Measurements from ENCODE around the gene CHKA.

CHKA gene

DNA sequence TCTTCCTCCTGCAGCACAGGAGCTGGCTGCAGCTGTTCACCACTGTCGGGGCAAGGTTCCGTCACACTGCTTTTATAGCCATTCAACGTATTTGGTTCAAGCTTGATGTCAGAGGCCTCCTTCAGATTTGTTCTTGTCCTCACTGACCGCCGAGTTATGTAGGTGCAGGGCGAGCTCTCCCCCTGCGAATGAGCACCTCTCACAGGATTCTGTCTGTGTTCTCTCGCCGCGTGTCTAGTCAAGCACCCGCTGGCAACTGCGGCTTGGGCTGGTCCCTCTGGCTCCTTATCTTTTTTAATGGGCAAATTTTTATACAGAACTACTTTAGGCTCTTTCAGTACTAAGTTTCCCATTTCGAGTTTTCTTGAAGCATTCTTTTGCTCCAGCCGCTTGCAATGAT, 37.4 kb upstream of the CHKA start:
- no peak overlapping the region for H3K9ac ChIP-seq (ENCODE audit: low read length)
- no peaks in the 10 kb centered on the region for H3K4me1 ChIP-seq (ENCODE audit: control insufficient read depth, insufficient read depth, low read length)
- no peak overlapping the region for H3K27ac ChIP-seq (ENCODE audit: low read depth, low read length)
- no peaks in the 10 kb centered on the region for H3K9me3 ChIP-seq (ENCODE audit: control insufficient read depth, insufficient read depth, low read depth, low read length)
- no peaks in the 10 kb centered on the region for H3K27me3 ChIP-seq (ENCODE audit: control insufficient read depth, insufficient read depth, low read length)
- H3K36me3 ChIP-seq (ENCODE audit: control insufficient read depth, insufficient read depth, low read length) = peaks cover 17% of the 10 kb centered on the region
- H3K4me3 ChIP-seq (ENCODE audit: low read depth, low read length) = no peak overlapping the region

DNA sequence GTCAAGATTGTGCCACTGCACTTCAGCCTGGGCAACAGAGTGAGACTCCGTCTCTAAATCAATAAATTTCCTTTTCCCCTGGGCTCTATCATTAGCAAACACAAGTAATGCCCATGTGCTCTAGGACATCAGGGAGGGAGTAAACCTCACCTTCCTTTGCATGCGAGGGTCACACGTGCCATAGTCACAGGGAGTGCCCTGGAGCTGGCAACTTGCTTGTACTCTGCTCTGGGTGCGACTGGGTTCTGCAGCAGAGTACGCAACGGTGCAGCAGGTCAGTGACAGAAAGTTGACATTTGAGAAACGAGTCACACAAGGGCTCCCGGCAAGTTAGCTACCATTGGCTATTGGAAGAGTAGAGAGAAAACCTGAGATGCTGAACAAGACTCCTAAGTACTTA, 32.6 kb upstream of the CHKA start:
- Histone ChIP-seq H3K4me3 (ENCODE audit: low read depth, low read length) (no peak overlapping the region), H3K9me3 (ENCODE audit: control insufficient read depth, insufficient read depth, low read depth, low read length) (no peaks in the 10 kb centered on the region), H3K36me3 (ENCODE audit: control insufficient read depth, insufficient read depth, low read length) (peaks cover 10% of the 10 kb centered on the region), H3K9ac (ENCODE audit: low read length) (no peak overlapping the region), H3K27me3 (ENCODE audit: control insufficient read depth, insufficient read depth, low read length) (no peaks in the 10 kb centered on the region), H3K4me1 (ENCODE audit: control insufficient read depth, insufficient read depth, low read length) (no peaks in the 10 kb centered on the region), H3K27ac (ENCODE audit: low read depth, low read length) (no peak overlapping the region)

DNA sequence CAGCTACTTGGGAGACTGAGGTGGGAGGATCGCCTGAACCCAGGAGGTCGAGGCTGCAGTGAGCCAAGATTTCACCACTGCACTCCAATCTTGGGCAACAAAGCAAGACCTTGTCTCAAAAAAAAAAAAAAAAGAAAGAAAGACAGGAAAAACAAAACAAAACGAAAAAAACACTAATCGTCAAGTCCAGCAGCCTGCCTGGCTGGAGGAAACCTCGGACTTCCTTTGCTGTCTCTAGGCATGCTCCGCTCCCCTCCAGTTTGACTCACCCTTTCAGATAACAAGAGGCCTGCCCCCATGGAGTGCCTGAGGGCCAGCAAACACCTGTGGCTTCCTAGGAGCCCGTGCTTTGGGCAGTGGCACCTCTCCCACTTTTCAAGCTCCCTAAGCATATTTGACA, 28.8 kb upstream of the CHKA start:
- Histone ChIP-seq H3K9ac (ENCODE audit: low read length) (no peak overlapping the region), H3K27me3 (ENCODE audit: control insufficient read depth, insufficient read depth, low read length) (no peaks in the 10 kb centered on the region), H3K36me3 (ENCODE audit: control insufficient read depth, insufficient read depth, low read length) (no peaks in the 10 kb centered on the region), H3K9me3 (ENCODE audit: control insufficient read depth, insufficient read depth, low read depth, low read length) (no peaks in the 10 kb centered on the region), H3K4me1 (ENCODE audit: control insufficient read depth, insufficient read depth, low read length) (peaks cover 10% of the 10 kb centered on the region; the same call in 1 of the 2 replicates), H3K27ac (ENCODE audit: low read depth, low read length) (no peak overlapping the region), H3K4me3 (ENCODE audit: low read depth, low read length) (no peak overlapping the region)

DNA sequence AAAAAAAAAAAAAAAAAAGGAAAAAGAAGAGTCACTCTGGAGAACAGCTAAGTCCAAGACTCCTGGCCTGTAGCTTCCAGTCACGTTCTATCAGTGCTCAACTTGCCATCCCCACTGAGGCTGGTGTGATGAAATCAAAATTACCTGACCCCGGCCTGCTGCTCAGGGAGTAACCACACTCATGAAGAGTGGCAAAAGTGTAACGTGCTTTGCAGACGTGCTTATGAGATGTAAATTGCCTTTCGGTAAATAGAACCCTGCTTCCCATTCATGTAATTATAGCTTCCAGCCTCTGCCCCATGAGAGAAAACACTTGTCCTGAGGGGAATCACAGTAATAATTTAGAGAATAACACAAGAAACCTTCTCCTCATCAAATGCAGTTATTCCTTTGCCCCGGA, 28.2 kb upstream of the CHKA start:
- Histone ChIP-seq H3K27ac (ENCODE audit: low read depth, low read length) (no peak overlapping the region), H3K4me1 (ENCODE audit: control insufficient read depth, insufficient read depth, low read length) (peaks cover 10% of the 10 kb centered on the region; the same call in 1 of the 2 replicates), H3K9me3 (ENCODE audit: control insufficient read depth, insufficient read depth, low read depth, low read length) (no peaks in the 10 kb centered on the region), H3K9ac (ENCODE audit: low read length) (no peak overlapping the region), H3K36me3 (ENCODE audit: control insufficient read depth, insufficient read depth, low read length) (no peaks in the 10 kb centered on the region), H3K27me3 (ENCODE audit: control insufficient read depth, insufficient read depth, low read length) (no peaks in the 10 kb centered on the region), H3K4me3 (ENCODE audit: low read depth, low read length) (no peak overlapping the region)

DNA sequence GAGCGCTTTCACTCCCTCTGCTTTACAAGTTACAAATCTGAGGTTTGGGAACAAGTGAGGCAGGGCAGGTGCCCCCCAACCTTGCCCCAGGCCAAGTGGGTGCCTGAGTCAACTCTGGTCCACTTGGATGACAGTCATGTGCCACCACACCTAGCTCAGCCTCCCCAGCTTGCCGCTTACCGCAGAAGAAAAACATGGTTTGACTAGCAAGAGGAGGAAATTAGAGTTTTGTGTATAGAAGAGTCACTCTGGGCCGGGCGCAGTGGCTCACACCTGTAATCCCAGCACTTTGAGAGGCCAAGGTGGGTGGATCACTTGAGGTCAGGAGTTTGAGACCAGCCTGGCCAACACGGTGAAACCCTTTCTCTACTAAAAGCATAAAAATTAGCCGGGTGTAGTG, 27.7 kb upstream of the CHKA start:
- peaks cover 10% of the 10 kb centered on the region; the same call in 1 of the 2 replicates for H3K4me1 ChIP-seq (ENCODE audit: control insufficient read depth, insufficient read depth, low read length)
- no peaks in the 10 kb centered on the region for H3K36me3 ChIP-seq (ENCODE audit: control insufficient read depth, insufficient read depth, low read length)
- H3K9me3 ChIP-seq (ENCODE audit: control insufficient read depth, insufficient read depth, low read depth, low read length) = no peaks in the 10 kb centered on the region
- no peak overlapping the region for H3K4me3 ChIP-seq (ENCODE audit: low read depth, low read length)
- H3K27ac ChIP-seq (ENCODE audit: low read depth, low read length) = no peak overlapping the region
- H3K27me3 ChIP-seq (ENCODE audit: control insufficient read depth, insufficient read depth, low read length) = no peaks in the 10 kb centered on the region
- H3K9ac ChIP-seq (ENCODE audit: low read length) = no peak overlapping the region

DNA sequence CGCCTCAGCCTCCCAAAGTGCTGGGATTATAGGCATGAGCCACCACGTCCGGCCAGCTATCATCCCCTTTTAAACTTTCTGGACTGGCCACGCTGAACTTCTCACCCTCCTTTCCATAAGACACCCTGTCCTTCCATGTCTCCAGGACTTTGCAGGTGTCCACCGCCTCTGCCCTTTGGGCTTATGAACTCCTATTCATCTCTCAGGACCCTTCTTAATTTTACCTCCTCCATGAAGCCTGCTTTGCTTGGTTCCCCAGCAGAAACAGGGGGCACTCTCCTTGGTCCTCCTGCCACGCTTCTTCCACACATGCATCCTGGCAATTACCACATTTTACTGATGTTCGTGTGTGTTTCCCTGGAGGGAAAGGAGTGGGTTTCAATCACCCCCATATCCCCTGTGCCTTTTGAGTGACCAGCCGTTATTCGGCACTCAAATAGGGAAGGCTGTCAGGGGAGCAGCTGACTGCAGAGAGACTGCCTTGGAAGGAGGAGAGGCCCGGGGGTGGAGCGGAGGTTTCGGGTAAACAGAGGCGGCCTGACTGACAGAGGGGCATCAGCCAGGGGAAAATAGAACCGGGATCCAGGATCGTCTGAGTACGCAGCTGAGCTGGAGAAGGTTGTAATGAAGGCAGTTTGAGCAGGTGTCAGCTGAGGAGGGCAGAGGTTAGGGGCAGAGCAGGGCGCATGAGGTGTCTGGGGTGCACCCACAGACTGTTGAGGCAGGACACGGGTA, 27.1 kb upstream of the CHKA start:
- peaks cover 10% of the 10 kb centered on the region; the same call in 1 of the 2 replicates for H3K4me1 ChIP-seq (ENCODE audit: control insufficient read depth, insufficient read depth, low read length)

DNA sequence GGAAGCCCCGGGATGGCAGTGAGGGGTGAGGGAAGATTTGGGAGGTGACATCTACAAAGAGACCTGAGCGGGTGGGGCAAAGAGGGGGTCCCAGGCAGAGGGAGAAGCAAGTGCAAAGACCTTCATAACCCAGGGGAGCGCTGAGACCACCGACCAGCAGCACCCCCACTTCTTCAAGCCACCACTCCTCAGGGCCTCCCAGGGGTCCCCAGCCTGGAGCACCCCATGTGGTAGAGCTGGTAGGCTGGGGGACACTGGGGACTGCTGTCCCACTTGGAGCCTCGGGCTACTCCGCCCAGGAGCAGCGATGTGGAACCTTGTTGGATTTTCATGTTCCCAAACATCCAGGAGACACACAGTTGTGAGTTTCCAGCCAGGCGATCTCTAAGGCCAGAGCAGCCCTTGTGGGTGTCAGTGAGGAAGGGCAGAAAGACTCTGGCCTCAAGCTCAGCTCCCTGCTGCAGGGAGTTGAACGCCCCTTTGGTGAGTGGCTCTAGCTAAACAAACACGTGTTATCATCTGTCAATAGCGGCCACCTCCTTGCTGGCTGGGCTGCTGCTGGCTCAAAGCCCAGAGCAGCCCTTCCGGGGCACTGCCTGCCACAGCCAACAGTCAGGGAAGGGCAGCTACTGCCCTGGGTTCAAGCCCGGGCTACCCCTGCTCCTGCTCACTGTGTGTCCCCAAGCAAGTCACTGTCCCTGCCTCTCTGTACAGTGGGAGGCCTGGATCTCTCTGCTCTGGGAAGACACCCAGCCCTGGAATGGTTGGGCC, 25.7 kb upstream of the CHKA start:
- no peaks in the 10 kb centered on the region for H3K36me3 ChIP-seq (ENCODE audit: control insufficient read depth, insufficient read depth, low read length)
- no peaks in the 10 kb centered on the region for H3K27me3 ChIP-seq (ENCODE audit: control insufficient read depth, insufficient read depth, low read length)
- no peak overlapping the region for H3K27ac ChIP-seq (ENCODE audit: low read depth, low read length)
- H3K9ac ChIP-seq (ENCODE audit: low read length) = no peak overlapping the region
- no peaks in the 10 kb centered on the region for H3K9me3 ChIP-seq (ENCODE audit: control insufficient read depth, insufficient read depth, low read depth, low read length)
- H3K4me1 ChIP-seq (ENCODE audit: control insufficient read depth, insufficient read depth, low read length) = peaks cover 10% of the 10 kb centered on the region; the same call in 1 of the 2 replicates
- H3K4me3 ChIP-seq (ENCODE audit: low read depth, low read length) = no peak overlapping the region

More for the DNA sequence above, 27.1 kb upstream of the CHKA start:
- Histone ChIP-seq H3K9me3 (ENCODE audit: control insufficient read depth, insufficient read depth, low read depth, low read length) (no peaks in the 10 kb centered on the region), H3K9ac (ENCODE audit: low read length) (no peak overlapping the region), H3K4me3 (ENCODE audit: low read depth, low read length) (no peak overlapping the region), H3K36me3 (ENCODE audit: control insufficient read depth, insufficient read depth, low read length) (no peaks in the 10 kb centered on the region), H3K27ac (ENCODE audit: low read depth, low read length) (no peak overlapping the region), H3K27me3 (ENCODE audit: control insufficient read depth, insufficient read depth, low read length) (no peaks in the 10 kb centered on the region)

DNA sequence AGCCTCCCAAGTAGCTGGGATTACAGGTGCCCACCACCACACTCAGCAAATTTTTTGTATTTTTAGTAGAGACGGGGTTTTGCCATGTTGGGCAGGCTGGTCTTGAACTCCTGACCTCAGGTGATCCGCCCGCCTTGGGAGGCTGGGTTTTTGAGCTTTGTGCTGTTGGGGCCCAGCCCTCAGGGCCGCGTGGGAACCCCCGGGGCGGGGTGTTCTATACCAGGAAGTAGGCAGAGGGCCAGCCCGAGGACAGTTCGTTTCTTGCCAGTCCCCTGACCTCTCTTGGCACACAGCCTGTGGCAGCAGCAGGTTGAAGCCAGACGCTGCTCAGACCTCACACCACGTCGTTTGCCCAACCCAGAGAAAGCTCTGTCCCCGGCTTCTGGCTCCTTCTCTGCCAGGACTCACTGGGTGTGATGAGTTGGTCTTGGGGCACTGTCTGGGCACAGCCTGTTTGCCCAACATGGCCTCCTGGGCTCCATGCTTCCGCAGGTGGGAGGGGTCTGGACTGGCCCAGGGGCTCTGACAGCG, 24.9 kb upstream of the CHKA start:
- H3K9ac ChIP-seq (ENCODE audit: low read length) = no peak overlapping the region
- no peaks in the 10 kb centered on the region for H3K9me3 ChIP-seq (ENCODE audit: control insufficient read depth, insufficient read depth, low read depth, low read length)
- H3K4me1 ChIP-seq (ENCODE audit: control insufficient read depth, insufficient read depth, low read length) = peaks cover 10% of the 10 kb centered on the region; the same call in 1 of the 2 replicates
- H3K36me3 ChIP-seq (ENCODE audit: control insufficient read depth, insufficient read depth, low read length) = no peaks in the 10 kb centered on the region
- no peak overlapping the region for H3K27ac ChIP-seq (ENCODE audit: low read depth, low read length)
- H3K27me3 ChIP-seq (ENCODE audit: control insufficient read depth, insufficient read depth, low read length) = no peaks in the 10 kb centered on the region
- no peak overlapping the region for H3K4me3 ChIP-seq (ENCODE audit: low read depth, low read length)

DNA sequence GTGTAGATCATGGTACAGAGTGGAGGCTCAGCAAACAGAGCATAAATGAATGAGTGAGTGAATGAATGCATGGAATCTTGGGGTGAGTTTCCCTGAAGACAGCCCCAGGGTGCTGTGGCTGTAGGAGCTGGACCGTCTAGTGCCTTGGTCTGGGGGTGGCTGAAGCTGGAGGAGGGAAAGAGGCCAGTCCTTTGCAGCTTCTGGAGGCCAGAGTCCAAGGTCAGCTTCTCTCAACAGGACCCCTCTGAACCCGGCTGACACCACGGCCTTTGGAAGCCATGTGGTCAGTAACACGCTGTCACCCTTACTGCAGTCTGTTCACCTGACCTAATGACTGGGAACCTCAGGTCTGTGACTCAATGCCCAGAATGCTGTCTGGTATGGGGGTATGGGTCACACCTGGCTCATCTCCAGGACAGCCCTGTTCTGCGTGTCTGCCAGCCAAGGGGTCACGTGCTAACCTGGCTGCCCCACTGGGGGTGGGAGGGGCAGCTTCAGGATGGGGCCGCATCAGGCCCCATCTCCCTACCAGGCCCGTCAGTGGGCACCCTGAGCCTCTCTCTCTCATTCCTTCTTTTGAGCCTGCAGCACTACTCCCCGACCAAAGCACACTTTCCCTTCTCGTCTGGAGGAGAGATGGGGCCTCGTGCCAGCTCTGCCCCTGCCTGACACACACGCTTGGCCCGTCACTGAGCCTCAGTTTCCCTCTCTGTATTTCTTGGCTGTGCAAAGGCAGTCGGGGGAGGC, 24.1 kb upstream of the CHKA start:
- Histone ChIP-seq H3K36me3 (ENCODE audit: control insufficient read depth, insufficient read depth, low read length) (no peaks in the 10 kb centered on the region), H3K4me1 (ENCODE audit: control insufficient read depth, insufficient read depth, low read length) (peaks cover 10% of the 10 kb centered on the region; the same call in 1 of the 2 replicates), H3K9me3 (ENCODE audit: control insufficient read depth, insufficient read depth, low read depth, low read length) (no peaks in the 10 kb centered on the region), H3K27me3 (ENCODE audit: control insufficient read depth, insufficient read depth, low read length) (no peaks in the 10 kb centered on the region), H3K4me3 (ENCODE audit: low read depth, low read length) (no peak overlapping the region), H3K27ac (ENCODE audit: low read depth, low read length) (no peak overlapping the region), H3K9ac (ENCODE audit: low read length) (no peak overlapping the region)

DNA sequence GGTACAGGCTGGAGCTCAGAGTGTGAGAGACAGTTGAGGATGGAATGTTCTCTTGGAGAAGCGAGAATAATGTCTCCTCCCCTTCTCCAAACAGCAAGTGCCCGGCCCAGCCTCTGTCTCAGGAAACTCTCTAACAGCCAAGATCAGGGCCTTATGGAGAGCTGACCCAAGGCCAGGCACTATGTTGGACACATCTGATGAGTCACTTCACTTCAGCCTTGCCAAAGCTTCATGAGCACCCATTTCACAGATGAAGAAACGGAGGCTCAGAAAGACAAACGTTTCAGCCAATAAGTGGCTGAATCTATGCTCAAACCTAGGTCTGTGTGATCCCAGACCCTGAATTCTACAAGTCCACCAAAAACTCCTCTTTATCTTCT, 22.1 kb upstream of the CHKA start:
- Histone ChIP-seq H3K27ac (ENCODE audit: low read depth, low read length) (no peak overlapping the region), H3K36me3 (ENCODE audit: control insufficient read depth, insufficient read depth, low read length) (no peaks in the 10 kb centered on the region), H3K4me1 (ENCODE audit: control insufficient read depth, insufficient read depth, low read length) (peaks cover 10% of the 10 kb centered on the region; the same call in 1 of the 2 replicates), H3K4me3 (ENCODE audit: low read depth, low read length) (no peak overlapping the region), H3K27me3 (ENCODE audit: control insufficient read depth, insufficient read depth, low read length) (no peaks in the 10 kb centered on the region), H3K9me3 (ENCODE audit: control insufficient read depth, insufficient read depth, low read depth, low read length) (no peaks in the 10 kb centered on the region), H3K9ac (ENCODE audit: low read length) (no peak overlapping the region)

All from HUES6 (cell line).